Activated naive CD4-positive, alpha-beta T cell treated with anti-CD3 and anti-CD28 coated beads, Interleukin-2, amount 50 U/mL, for 24 hours (primary cell): Measurements from ENCODE around the gene ARMC9.
"Not testable (repeated sequence)": the region's sequence is repeated elsewhere in the genome, so short reads cannot be mapped to it uniquely, and the experiment has no call there.

Experiments
- H3K27ac Mint-ChIP-seq: one replicate; pipeline ENCODE4 v1.8.0; 2021; ENCODE audit warnings: mild to moderate bottlenecking, mixed read lengths
- H3K27me3 Mint-ChIP-seq: one replicate; pipeline ENCODE4 v1.8.0; 2021; ENCODE audit warnings: mixed read lengths
- H3K36me3 Mint-ChIP-seq: one replicate; pipeline ENCODE4 v1.8.0; 2021; ENCODE audit warnings: mixed read lengths
- H3K4me1 Mint-ChIP-seq: one replicate; pipeline ENCODE4 v1.8.0; 2021; ENCODE audit warnings: mixed read lengths
- H3K4me3 Mint-ChIP-seq: one replicate; pipeline ENCODE4 v1.8.0; 2021; ENCODE audit warnings: mild to moderate bottlenecking, mixed read lengths
- H3K9me3 Mint-ChIP-seq: one replicate; pipeline ENCODE4 v1.8.0; 2021; ENCODE audit warnings: mixed read lengths

Gene ARMC9

DNA sequence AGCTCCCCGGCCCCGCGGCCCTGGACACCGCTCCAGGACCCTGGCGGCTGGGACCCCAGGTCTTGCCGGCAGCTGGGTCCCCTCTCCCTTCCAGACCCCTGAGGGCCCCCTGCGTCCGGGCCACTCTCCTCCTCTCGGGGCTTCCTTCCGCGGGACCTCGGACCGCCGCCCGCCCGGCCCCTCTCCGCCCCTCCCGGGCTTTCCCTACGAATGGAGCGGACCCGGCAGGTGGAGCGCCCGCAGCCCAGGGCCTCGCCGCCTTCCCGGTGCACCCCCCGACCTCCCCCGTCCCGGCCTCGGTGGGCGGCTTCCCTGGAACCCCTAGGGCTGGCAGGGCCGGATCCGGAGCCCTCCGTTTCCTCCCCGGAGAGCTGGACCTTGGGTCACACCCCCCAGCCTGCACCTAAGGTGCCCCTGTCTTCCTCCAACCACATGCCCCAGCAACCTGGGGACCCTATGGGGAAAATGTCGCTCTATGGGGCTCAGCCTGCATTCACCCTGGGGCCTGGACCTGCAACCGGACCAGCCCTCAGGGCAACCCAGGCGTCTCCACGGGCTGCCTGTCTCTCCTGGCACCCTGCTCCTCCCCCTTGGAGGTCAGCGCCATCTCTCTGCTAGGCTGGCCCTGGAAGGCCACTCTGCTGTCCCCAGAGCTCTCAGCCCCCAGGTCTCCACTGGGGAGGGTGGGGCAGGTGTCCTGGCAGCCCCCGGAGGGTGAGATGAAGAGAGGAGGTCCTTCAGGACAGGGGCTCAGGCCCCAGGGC, 197.8 kb downstream of the ARMC9 start:
- Mint-ChIP-seq H3K36me3 (no peaks in the 10 kb centered on the region), H3K9me3 (no peaks in the 10 kb centered on the region), H3K27me3 (peaks cover 23% of the 10 kb centered on the region), H3K27ac (no peak overlapping the region), H3K4me1 (peaks cover 14% of the 10 kb centered on the region), H3K4me3 (peak overlapping the region; percentile 57)

DNA sequence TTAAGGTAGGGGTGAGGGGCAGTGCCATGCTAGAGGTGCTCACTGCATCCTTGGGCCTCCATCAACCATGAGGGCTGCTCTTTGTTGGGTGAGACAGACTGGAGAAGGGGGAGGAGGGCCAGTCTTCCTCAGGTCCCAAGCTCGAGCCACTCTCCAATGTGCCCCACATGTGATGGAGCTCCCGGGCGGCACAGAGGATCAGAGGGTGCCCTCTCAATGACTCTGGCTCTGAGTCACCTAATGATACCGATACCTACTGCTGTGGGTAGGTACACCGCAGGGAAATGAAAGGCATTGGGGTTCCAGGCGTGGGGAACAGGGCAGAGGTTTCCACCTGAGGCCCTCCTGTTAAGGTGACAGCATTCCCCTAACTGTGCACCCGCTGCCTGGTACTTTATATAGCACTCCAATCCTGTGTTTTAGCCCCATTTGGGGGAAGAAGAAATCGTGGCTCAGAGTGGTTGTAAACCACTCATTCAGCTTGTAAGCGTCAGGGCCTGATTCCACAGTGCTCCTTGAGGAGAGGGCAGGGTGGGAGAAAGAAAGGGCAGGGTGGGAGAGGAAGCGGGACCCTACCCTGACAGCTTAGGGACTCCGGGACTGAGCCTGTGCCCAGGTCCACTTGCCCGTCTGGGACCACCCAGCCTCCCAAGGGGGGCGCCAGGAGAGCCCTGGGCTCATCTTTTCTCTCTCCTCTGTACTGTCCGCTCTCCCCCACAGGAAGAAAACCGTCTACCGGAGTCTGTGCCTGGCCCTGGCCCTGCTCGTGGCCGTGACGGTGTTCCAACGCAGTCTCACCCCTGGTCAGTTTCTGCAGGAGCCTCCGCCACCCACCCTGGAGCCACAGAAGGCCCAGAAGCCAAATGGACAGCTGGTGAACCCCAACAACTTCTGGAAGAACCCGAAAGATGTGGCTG, 198.8 kb downstream of the ARMC9 start:
- peaks cover 8% of the 10 kb centered on the region for H3K4me1 Mint-ChIP-seq
- H3K27me3 Mint-ChIP-seq: peaks cover 23% of the 10 kb centered on the region
- no peaks in the 10 kb centered on the region for H3K36me3 Mint-ChIP-seq
- no peak overlapping the region for H3K27ac Mint-ChIP-seq
- peak overlapping the region; percentile 57 for H3K4me3 Mint-ChIP-seq
- no peaks in the 10 kb centered on the region for H3K9me3 Mint-ChIP-seq

DNA sequence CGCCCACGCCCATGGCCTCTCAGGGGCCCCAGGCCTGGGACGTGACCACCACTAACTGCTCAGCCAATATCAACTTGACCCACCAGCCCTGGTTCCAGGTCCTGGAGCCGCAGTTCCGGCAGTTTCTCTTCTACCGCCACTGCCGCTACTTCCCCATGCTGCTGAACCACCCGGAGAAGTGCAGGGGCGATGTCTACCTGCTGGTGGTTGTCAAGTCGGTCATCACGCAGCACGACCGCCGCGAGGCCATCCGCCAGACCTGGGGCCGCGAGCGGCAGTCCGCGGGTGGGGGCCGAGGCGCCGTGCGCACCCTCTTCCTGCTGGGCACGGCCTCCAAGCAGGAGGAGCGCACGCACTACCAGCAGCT, 199.5 kb downstream of the ARMC9 start:
- H3K4me1 Mint-ChIP-seq: peaks cover 6% of the 10 kb centered on the region
- H3K27me3 Mint-ChIP-seq: peaks cover 23% of the 10 kb centered on the region
- H3K36me3 Mint-ChIP-seq: no peaks in the 10 kb centered on the region
- H3K4me3 Mint-ChIP-seq: no peak overlapping the region
- H3K9me3 Mint-ChIP-seq: no peaks in the 10 kb centered on the region
- no peak overlapping the region for H3K27ac Mint-ChIP-seq

DNA sequence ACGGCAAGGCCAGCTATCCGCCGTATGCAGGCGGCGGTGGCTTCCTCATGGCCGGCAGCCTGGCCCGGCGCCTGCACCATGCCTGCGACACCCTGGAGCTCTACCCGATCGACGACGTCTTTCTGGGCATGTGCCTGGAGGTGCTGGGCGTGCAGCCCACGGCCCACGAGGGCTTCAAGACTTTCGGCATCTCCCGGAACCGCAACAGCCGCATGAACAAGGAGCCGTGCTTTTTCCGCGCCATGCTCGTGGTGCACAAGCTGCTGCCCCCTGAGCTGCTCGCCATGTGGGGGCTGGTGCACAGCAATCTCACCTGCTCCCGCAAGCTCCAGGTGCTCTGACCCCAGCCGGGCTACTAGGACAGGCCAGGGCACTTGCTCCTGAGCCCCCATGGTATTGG, 200.2 kb downstream of the ARMC9 start:
- H3K9me3 Mint-ChIP-seq: no peaks in the 10 kb centered on the region
- H3K27ac Mint-ChIP-seq: no peak overlapping the region
- H3K27me3 Mint-ChIP-seq: peaks cover 19% of the 10 kb centered on the region
- H3K4me1 Mint-ChIP-seq: peaks cover 2% of the 10 kb centered on the region
- H3K36me3 Mint-ChIP-seq: no peaks in the 10 kb centered on the region
- H3K4me3 Mint-ChIP-seq: no peak overlapping the region

DNA sequence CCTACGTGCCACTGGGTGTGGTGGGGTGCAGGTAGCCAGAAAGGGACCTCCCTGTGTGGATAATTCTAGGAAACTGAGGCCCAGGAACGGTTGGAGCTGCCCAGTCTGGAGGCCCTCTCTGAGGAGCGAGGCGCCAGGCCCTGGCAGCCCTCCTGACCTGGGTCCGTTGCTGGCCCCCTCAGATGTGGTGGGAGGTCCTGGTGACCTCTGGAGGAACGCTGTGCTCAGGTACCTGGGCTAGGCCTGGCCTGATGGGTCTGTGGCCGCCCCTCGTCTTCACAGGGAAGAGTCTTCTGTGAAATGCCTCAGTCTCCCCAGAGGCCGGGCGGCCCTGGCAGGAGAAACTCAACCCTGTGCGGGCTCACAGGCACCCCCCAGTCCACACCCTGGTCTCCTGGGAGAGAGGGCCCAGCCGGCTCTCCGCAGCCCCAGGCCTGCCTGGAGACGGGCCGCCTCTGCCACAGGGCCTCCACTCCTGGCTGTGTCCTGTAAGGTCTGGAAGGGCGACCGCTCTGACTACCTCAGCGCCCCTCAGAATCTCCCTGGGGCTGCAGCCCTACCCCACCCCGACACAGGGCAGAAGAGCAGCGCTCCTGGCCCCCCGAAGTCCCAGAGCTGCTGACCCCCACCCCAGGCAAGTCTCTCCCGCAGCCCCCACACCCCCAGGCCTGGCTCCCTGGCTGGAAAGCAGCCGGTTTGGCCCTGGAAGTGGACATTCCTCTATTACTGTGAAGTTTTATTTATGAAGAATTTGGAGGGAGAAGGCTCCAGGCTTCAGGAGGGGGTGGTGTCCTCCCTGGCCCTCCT, 200.8 kb downstream of the ARMC9 start:
- peaks cover 18% of the 10 kb centered on the region for H3K27me3 Mint-ChIP-seq
- H3K9me3 Mint-ChIP-seq: no peaks in the 10 kb centered on the region
- no peaks in the 10 kb centered on the region for H3K36me3 Mint-ChIP-seq
- no peaks in the 10 kb centered on the region for H3K4me1 Mint-ChIP-seq
- no peak overlapping the region for H3K27ac Mint-ChIP-seq
- no peak overlapping the region for H3K4me3 Mint-ChIP-seq

DNA sequence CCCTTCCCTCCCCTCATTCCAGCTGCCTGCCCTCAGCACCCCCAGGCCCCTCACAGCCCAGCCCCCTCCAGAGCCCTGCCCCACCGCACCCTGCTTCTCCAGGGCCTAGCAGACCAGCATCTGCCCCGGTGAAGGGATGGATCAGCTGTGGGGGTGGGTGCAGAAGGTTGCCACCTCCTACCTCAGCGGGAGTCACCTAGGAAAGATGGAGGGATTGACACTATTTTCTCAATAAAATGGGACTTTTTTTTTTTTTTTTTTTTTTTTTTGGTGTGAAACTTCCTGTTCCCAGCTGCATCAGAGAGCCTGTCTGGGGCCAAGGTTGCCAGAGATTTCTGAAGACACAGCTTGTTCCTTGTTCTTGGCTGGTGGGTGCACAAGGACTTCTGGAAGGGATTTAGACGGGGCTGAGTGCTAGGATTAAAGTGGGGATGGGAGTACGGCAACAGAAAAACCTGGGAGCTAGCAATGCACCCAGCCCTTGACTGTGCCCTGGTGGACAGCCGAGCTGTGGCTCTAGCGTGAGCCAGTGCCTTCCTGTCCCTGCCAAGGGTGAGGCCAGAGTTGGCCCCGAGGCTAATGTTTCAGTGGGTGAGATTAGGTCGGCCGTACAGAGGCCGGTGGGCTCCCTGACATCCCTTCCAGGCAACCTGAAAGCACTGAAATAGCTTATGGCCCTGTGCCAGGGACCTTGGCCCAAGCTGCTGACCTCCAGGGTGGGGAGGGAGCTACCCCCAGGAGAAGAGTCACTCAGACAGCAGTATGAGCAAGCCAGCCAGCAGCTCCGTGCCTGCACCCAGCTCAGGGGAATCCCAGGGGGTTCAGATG, 201.6 kb downstream of the ARMC9 start:
- no peaks in the 10 kb centered on the region for H3K9me3 Mint-ChIP-seq
- H3K36me3 Mint-ChIP-seq: no peaks in the 10 kb centered on the region
- H3K4me3 Mint-ChIP-seq: no peak overlapping the region
- no peak overlapping the region for H3K27ac Mint-ChIP-seq
- H3K4me1 Mint-ChIP-seq: peaks cover 2% of the 10 kb centered on the region
- H3K27me3 Mint-ChIP-seq: peaks cover 12% of the 10 kb centered on the region

DNA sequence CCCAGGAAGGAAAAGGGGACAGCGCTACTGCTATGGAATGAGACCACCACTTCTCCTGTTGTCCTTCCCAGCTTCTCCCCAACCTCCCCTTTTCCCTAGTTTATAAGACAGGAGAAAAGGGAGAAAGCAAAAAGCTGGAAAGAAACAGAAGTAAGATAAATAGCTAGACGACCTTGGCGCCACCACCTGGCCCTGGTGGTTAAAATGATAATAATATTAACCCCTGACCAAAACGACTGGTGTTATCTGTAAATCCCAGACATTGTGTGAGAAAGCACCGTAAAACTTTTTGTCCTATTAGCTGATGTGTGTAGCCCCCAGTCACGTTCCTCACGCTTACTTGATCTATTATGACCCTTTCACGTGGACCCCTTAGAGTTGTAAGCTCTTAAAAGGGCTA, 202.2 kb downstream of the ARMC9 start:
- H3K27ac Mint-ChIP-seq: not testable (repeated sequence)

DNA sequence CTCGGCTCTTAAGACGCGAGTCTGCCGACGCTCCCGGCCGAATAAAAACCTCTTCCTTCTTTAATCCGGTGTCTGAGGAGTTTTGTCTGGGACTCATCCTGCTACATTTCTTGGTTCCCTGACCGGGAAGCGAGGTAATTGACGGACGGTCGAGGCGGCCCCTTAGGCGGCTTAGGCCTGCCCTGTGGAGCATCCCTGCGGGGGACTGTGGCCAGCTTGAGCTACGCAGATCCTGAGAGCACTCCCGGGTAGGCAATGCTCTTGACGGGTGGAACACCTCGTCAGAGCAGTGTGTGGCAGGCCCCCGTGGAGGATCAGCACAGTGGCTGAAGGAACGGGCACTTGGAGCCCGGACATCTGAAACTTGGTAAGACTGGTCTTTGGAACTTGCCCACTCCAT, 202.7 kb downstream of the ARMC9 start:
- not testable (repeated sequence) for H3K27ac Mint-ChIP-seq, H3K4me3 Mint-ChIP-seq, H3K9me3 Mint-ChIP-seq, H3K36me3 Mint-ChIP-seq
- peaks cover 12% of the 10 kb centered on the region for H3K4me1 Mint-ChIP-seq
- H3K27me3 Mint-ChIP-seq: peaks cover 11% of the 10 kb centered on the region

More for the DNA sequence above, 202.2 kb downstream of the ARMC9 start:
- H3K27me3 Mint-ChIP-seq: peaks cover 11% of the 10 kb centered on the region
- not testable (repeated sequence) for H3K36me3 Mint-ChIP-seq, H3K4me1 Mint-ChIP-seq, H3K9me3 Mint-ChIP-seq, H3K4me3 Mint-ChIP-seq

DNA sequence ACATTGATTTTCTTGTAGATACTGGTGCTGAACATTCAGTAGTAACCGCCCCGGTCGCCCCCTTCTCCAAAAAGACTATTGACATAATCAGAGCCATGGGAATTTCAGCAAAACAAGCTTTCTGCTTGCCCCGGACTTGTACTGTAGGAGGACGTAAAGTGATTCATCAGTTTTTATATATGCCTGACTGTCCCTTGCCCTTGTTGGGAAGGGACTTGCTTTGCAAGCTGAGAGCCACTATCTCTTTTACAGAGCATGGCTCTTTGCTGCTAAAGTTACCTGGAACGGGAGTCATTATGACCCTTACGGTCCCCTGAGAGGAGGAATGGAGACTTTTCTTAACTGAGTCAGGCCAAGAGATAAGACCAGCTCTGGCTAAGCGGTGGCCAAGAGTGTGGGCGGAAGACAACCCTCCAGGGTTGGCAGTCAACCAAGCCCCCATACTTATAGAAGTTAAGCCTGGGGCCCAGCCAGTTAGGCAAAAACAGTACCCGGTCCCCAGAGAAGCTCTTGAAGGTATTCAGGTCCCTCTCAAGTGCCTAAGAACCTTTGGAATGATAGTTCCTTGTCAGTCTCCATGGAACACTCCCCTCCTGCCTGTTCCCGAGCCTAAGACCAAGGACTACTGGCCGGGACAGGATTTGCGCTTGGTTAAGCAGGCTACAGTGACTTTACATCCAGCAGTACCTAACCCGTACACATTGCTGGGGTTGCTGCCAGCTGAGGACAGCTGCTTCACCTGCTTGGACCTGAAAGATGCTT, 205.2 kb downstream of the ARMC9 start:
- H3K4me1 Mint-ChIP-seq: peaks cover 22% of the 10 kb centered on the region
- H3K4me3 Mint-ChIP-seq, H3K9me3 Mint-ChIP-seq, H3K27ac Mint-ChIP-seq, H3K27me3 Mint-ChIP-seq, H3K36me3 Mint-ChIP-seq: not testable (repeated sequence)

DNA sequence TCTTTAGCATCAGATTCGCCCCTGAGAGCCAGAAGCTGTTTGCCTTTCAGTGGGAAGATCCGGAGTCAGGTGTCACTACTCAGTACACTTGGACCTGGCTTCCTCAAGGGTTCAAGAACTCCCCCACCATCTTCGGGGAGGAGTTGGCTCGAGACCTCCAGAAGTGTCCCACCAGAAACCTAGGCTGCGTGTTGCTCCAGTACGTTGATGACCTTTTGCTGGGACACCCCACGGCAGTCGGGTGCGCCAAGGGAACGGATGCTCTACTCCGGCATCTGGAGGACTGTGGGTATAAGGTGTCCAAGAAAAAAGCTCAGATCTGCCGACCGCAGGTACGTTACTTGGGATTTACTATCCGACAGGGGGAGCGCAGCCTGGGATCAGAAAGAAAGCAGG, 205.8 kb downstream of the ARMC9 start:
- not testable (repeated sequence) for H3K9me3 Mint-ChIP-seq, H3K4me3 Mint-ChIP-seq, H3K27ac Mint-ChIP-seq, H3K36me3 Mint-ChIP-seq, H3K27me3 Mint-ChIP-seq
- peaks cover 22% of the 10 kb centered on the region for H3K4me1 Mint-ChIP-seq

DNA sequence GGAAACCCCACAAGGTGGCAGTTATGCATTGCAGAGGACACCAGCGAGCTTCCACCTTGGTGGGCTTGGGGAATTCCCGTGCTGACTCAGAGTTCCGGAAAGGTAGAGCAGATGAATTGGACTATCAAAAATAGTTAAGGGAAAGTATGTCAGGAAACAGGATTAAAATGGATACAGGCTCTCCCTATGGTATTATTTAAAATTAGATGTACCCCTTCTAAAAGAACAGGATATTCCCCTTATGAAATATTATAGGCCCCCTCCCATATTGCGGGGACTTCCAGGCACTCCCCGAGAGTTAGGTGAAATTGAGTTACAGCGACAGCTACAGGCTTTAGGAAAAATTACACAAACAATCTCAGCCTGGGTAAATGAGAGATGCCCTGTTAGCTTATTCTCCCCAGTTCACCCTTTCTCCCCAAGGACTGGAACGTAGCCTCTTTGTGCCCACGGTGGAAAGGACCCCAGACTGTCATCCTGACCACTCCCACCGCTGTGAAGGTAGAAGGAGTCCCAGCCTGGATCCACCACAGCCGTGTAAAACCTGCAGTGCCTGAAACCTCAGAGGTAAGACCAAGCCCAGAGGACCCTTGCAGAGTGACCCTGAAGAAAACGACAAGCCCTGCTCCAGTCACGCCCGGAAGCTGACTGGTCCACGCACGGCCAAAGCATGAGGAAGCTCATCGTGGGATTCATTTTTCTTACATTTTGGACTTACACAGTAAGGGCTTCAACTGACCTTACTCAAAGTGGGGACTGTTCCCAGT, 207.4 kb downstream of the ARMC9 start:
- H3K9me3 Mint-ChIP-seq, H3K27me3 Mint-ChIP-seq, H3K36me3 Mint-ChIP-seq: not testable (repeated sequence)
- peak overlapping the region; percentile 66 for H3K4me3 Mint-ChIP-seq
- H3K27ac Mint-ChIP-seq: peak overlapping the region; percentile 10
- H3K4me1 Mint-ChIP-seq: peaks cover 22% of the 10 kb centered on the region

DNA sequence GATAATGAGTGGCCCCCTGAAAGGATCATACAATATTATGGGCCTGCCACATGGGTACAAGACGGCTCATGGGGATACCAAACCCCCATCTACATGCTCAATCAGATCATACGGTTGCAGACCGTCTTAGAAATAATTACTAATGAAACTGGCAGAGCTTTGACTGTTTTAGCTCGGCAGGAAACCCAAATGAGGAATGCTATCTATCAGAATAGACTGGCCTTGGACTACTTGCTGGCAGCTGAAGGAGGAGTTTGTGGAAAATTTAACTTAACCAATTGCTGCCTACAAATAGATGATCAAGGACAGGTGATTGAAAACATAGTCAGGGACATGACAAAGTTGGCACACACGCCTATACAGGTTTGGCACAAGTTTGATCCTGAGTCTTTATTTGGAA, 209.3 kb downstream of the ARMC9 start:
- H3K9me3 Mint-ChIP-seq, H3K4me3 Mint-ChIP-seq, H3K36me3 Mint-ChIP-seq, H3K27ac Mint-ChIP-seq: not testable (repeated sequence)
- peaks cover 29% of the 10 kb centered on the region for H3K4me1 Mint-ChIP-seq
- peaks cover 14% of the 10 kb centered on the region for H3K27me3 Mint-ChIP-seq

DNA sequence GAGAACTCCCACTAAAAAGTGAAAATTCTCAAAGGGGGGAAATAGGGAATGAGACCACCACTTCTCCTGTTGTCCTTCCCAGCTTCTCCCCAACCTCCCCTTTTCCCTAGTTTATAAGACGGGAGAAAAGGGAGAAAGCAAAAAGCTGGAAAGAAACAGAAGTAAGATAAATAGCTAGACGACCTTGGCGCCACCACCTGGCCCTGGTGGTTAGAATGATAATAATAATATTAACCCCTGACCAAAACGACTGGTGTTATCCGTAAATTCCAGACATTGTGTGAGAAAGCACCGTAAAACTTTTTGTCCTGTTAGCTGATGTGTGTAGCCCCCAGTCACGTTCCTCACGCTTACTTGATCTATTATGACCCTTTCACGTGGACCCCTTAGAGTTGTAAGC, 209.9 kb downstream of the ARMC9 start:
- Mint-ChIP-seq H3K27me3 (peaks cover 17% of the 10 kb centered on the region), H3K4me1 (peaks cover 29% of the 10 kb centered on the region)
- not testable (repeated sequence) for H3K27ac Mint-ChIP-seq, H3K4me3 Mint-ChIP-seq, H3K9me3 Mint-ChIP-seq, H3K36me3 Mint-ChIP-seq

DNA sequence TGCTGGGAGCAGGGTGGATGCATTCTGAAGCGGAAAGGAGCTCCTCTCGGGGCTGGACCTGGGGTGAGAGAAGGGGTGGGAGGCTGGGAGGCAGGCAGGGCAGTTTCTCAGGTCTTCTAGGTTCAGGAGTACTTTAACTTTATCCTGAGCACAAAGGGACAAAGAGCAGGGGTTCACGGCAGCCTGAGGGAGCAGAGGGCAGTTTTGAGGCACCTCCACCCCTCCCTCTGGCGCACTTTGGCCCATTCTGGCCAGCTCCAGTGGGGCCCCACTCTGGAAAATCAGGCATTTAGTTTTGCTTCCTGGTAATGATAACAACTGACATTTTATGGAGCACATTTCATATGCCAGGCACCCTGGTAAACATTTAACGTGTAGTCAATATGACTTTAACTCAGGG, 211.3 kb downstream of the ARMC9 start:
- Mint-ChIP-seq H3K36me3 (peaks cover 8% of the 10 kb centered on the region), H3K4me1 (peaks cover 29% of the 10 kb centered on the region), H3K27me3 (peaks cover 24% of the 10 kb centered on the region), H3K9me3 (no peaks in the 10 kb centered on the region), H3K27ac (no peak overlapping the region), H3K4me3 (no peak overlapping the region)
